GM08714 (cell line): ENCODE results near the gene CEP128.

Experiments used
- H3K4me3 ChIP-seq: fragments of 200-500 bp; sonication (Bioruptor generic); 2 replicates; pipeline ENCODE4 v1.5.1; 2014; ENCODE audit warnings: mild to moderate bottlenecking, low read length, inconsistent platforms
- ZNF274 ChIP-seq: IDR thresholded peaks from 2 replicates; pipeline ENCODE4 v1.6.1; 2012; ENCODE audit warnings: mild to moderate bottlenecking, low read depth, low read length

CEP128 gene

GRCh38 chr14:80577599-80577998 is 363.9 kb downstream of the CEP128 start:
- no peak for TF ChIP-seq ZNF274

GRCh38 chr14:80576401-80576800 is 365.1 kb downstream of the CEP128 start:
- H3K4me3 ChIP-seq = no peak overlapping the region
- TF ChIP-seq ZNF274 = no peak

More at GRCh38 chr14:80577599-80577998, 363.9 kb downstream of the CEP128 start:
- H3K4me3 ChIP-seq = no peak overlapping the region

GRCh38 chr14:80575763-80576162 is 365.8 kb downstream of the CEP128 start:
- no peak for TF ChIP-seq ZNF274
- no peak overlapping the region for H3K4me3 ChIP-seq

- no peak for TF ChIP-seq ZNF274
- no peak overlapping the region for H3K4me3 ChIP-seq
Measured at GRCh38 chr14:80572666-80573065, 368.9 kb downstream of the CEP128 start.

GRCh38 chr14:80570930-80571298 is 370.6 kb downstream of the CEP128 start:
- H3K4me3 ChIP-seq = no peak overlapping the region
- no peak for TF ChIP-seq ZNF274

GRCh38 chr14:80567905-80568536 is 373.5 kb downstream of the CEP128 start:
- H3K4me3 ChIP-seq = no peak overlapping the region
- TF ChIP-seq ZNF274 = no peak

GRCh38 chr14:80565001-80565400 is 376.5 kb downstream of the CEP128 start:
- TF ChIP-seq ZNF274 = no peak
- H3K4me3 ChIP-seq = no peak overlapping the region

- no peak overlapping the region for H3K4me3 ChIP-seq
- TF ChIP-seq ZNF274 = no peak
Measured at GRCh38 chr14:80564051-80564450, 377.5 kb downstream of the CEP128 start.

- TF ChIP-seq ZNF274 = no peak
- H3K4me3 ChIP-seq = no peak overlapping the region
Measured at GRCh38 chr14:80560800-80561657, 380.5 kb downstream of the CEP128 start.

- no peak for TF ChIP-seq ZNF274
- no peak overlapping the region for H3K4me3 ChIP-seq
Measured at GRCh38 chr14:80554139-80554538, 387.4 kb downstream of the CEP128 start.

- no peak overlapping the region for H3K4me3 ChIP-seq
- no peak for TF ChIP-seq ZNF274
Measured at GRCh38 chr14:80549141-80549540, 392.4 kb downstream of the CEP128 start.

- H3K4me3 ChIP-seq = no peak overlapping the region
- TF ChIP-seq ZNF274 = no peak
Measured at GRCh38 chr14:80545935-80546854, 395.3 kb downstream of the CEP128 start.

- no peak overlapping the region for H3K4me3 ChIP-seq
- no peak for TF ChIP-seq ZNF274
Measured at GRCh38 chr14:80544366-80544765, 397.2 kb downstream of the CEP128 start.

- TF ChIP-seq ZNF274 = no peak
Measured at GRCh38 chr14:80543211-80543610, 398.3 kb downstream of the CEP128 start.

More at GRCh38 chr14:80543211-80543610, 398.3 kb downstream of the CEP128 start:
- no peak overlapping the region for H3K4me3 ChIP-seq
